ENCODE measurements around the gene PRKN.

PRKN gene

DNA sequence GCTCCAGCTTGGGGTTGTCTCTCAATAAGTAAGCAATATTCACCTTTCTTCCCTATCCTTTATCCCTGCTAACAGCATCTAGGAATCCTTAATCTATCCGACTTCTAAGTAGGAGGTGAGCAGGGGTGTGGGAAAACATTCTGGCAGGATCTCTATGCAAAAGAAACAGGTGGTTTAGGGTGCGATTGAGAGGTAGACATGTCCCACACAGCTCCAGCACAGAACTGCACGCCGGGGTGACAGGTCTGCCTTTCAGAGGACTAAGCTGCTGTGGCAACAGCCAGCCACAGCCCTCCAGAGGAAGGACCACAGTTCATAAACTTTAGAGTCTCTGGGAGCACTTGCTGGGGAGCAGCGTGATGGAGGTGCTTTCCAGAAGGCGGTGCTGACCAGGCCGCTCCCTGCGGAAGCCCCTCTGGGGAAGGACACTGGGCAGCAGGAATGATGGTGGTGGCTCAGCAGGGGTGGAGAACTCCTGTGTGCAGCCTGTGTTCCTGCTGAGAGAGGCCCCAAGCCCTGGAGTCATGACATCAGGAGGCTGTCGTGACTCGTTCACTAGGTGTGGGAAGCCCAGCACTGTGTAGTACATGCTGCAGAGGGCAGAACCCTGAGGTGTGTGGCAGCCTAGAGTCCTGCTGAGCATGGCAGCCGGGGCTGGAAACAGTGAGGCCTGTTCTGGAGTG is 509.6 kb downstream of the PRKN start:
- no peaks in the 10 kb centered on the region for H3K27me3 ChIP-seq (ENCODE audit: control insufficient read depth, insufficient read depth, low read length)
- no peaks in the 10 kb centered on the region for H3K36me3 ChIP-seq (ENCODE audit: control insufficient read depth, insufficient read depth, low read length)
- no peak overlapping the region for H3K4me3 ChIP-seq (ENCODE audit: low read length)
- no peak overlapping the region for H3K27ac ChIP-seq (ENCODE audit: low read depth, low read length)
- H3K9ac ChIP-seq (ENCODE audit: low read length): no peak overlapping the region
- H3K4me1 ChIP-seq (ENCODE audit: control insufficient read depth, insufficient read depth, low read length): no peaks in the 10 kb centered on the region

DNA sequence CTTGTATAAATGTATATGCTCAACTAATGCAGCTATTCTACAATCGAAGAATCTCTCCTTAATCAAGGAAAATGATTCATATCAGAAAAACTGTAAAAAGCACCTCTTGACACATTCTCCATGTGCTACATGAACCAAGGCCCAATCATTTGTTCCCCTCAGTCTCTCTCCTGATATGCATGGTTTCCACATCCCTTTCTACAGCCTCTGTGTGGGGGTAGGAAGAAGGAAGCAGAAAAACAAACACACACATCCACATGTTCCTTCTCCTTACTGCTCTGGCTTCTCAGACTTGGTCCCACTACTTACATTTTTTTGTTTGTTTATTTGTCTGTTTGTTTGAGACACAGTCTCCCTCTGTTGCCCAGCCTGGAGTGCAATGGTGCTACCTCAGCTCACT is 510.5 kb downstream of the PRKN start:
- Histone ChIP-seq H3K36me3 (ENCODE audit: control insufficient read depth, insufficient read depth, low read length) (no peaks in the 10 kb centered on the region), H3K4me1 (ENCODE audit: control insufficient read depth, insufficient read depth, low read length) (no peaks in the 10 kb centered on the region), H3K9ac (ENCODE audit: low read length) (no peak overlapping the region), H3K27me3 (ENCODE audit: control insufficient read depth, insufficient read depth, low read length) (no peaks in the 10 kb centered on the region), H3K27ac (ENCODE audit: low read depth, low read length) (no peak overlapping the region), H3K4me3 (ENCODE audit: low read length) (no peak overlapping the region)

DNA sequence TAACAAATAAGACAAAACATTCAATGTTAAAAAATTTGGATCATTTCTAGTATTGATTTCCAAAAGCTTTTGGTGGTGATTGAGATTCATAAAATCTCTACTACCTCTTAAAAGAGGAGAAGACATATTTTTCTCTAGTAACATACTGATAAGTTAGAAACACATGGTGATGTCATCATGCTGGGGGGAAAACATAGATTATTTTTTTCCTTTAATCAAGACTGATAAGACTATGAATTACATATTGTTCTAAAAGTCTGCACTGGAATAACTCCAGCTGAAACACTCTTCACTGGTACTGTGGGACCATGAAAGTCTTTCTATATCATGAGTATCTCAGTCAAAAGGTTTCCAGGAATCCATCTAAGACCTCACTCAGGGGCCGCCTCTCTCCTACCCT is 515.8 kb downstream of the PRKN start:
- Histone ChIP-seq H3K27ac (ENCODE audit: low read depth, low read length) (no peak overlapping the region), H3K27me3 (ENCODE audit: control insufficient read depth, insufficient read depth, low read length) (no peaks in the 10 kb centered on the region), H3K36me3 (ENCODE audit: control insufficient read depth, insufficient read depth, low read length) (no peaks in the 10 kb centered on the region), H3K9ac (ENCODE audit: low read length) (no peak overlapping the region), H3K4me1 (ENCODE audit: control insufficient read depth, insufficient read depth, low read length) (no peaks in the 10 kb centered on the region), H3K4me3 (ENCODE audit: low read length) (no peak overlapping the region)

DNA sequence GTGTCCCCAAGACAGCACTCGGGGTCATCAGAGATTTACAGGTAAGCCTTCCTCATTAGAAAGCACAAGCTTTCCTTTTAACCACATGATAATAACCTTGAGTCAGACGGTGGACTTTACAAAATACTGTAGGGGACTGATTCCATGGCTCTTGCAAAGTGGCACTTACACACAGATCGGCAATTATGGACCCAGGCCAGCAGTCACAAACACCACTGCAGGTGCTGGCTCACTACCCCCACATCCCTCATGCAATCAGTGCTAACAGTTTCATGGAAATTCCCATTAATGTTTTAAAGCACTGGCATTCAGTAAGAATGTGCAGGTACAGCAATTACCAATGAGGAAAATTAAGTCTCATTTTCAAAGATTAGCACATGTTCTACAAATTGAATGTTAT is 516.5 kb downstream of the PRKN start:
- no peaks in the 10 kb centered on the region for H3K27me3 ChIP-seq (ENCODE audit: control insufficient read depth, insufficient read depth, low read length)
- no peak overlapping the region for H3K27ac ChIP-seq (ENCODE audit: low read depth, low read length)
- no peak overlapping the region for H3K4me3 ChIP-seq (ENCODE audit: low read length)
- no peak overlapping the region for H3K9ac ChIP-seq (ENCODE audit: low read length)
- H3K4me1 ChIP-seq (ENCODE audit: control insufficient read depth, insufficient read depth, low read length): no peaks in the 10 kb centered on the region
- no peaks in the 10 kb centered on the region for H3K36me3 ChIP-seq (ENCODE audit: control insufficient read depth, insufficient read depth, low read length)

DNA sequence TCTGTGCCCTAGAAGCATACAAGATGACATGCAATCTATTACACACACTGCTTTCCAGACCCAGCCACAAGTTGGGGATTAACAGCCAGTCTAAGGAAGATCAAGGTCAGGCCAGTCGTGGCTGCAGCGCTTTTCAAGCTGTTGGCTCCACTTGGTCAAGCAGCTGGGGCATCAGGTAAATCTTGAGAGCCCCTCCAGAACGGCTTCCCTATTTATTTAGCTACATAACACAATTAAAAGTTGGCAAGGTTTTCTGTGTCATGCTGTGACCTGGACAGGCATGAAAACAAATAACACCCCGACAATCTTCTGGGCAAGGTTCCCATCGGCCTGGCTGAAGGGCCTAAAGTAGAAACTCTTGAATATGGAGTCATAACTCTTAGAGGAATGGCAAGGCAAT is 524.3 kb downstream of the PRKN start:
- Histone ChIP-seq H3K27ac (ENCODE audit: low read depth, low read length) (no peak overlapping the region), H3K36me3 (ENCODE audit: control insufficient read depth, insufficient read depth, low read length) (no peaks in the 10 kb centered on the region), H3K9ac (ENCODE audit: low read length) (no peak overlapping the region), H3K4me3 (ENCODE audit: low read length) (no peak overlapping the region), H3K4me1 (ENCODE audit: control insufficient read depth, insufficient read depth, low read length) (peaks cover 4% of the 10 kb centered on the region), H3K27me3 (ENCODE audit: control insufficient read depth, insufficient read depth, low read length) (no peaks in the 10 kb centered on the region)

DNA sequence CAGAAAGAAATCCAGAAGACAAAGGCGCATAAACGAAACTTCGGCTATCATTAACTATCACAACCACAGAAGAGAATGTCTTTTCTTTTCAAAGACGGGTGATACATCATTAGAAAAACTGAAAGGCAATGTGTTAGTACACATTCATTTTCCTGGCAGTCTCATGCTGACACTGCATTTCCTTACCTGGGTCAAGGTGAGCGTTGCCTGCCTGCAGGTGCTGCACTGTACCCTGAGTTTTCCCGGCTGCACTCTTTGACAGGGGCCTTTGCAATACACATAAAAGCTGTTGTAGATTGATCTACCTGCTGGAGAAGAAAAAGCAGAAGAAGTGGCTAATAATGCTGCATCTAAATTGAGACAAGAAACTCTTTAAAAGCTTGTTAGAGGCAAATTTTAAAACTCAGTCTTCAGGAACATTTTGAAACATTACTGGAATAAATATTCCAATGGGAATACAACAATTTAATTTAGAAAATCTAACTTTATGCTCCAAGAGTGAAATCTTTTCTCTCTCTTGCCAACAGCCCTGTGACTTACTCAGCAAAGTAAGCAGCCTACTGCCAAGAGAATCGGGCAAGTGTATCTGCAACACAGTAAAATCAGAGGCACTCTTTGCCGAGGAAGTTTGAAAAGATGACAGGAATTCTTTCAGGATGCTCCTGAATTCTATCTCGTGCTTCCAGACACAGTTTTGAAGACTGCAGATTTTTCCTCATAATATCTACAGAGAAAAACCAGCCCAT is 526.4 kb downstream of the PRKN start:
- no peaks in the 10 kb centered on the region for H3K27me3 ChIP-seq (ENCODE audit: control insufficient read depth, insufficient read depth, low read length)
- H3K36me3 ChIP-seq (ENCODE audit: control insufficient read depth, insufficient read depth, low read length): no peaks in the 10 kb centered on the region
- no peak overlapping the region for H3K4me3 ChIP-seq (ENCODE audit: low read length)
- H3K4me1 ChIP-seq (ENCODE audit: control insufficient read depth, insufficient read depth, low read length): peaks cover 4% of the 10 kb centered on the region
- no peak overlapping the region for H3K9ac ChIP-seq (ENCODE audit: low read length)
- H3K27ac ChIP-seq (ENCODE audit: low read depth, low read length): no peak overlapping the region

DNA sequence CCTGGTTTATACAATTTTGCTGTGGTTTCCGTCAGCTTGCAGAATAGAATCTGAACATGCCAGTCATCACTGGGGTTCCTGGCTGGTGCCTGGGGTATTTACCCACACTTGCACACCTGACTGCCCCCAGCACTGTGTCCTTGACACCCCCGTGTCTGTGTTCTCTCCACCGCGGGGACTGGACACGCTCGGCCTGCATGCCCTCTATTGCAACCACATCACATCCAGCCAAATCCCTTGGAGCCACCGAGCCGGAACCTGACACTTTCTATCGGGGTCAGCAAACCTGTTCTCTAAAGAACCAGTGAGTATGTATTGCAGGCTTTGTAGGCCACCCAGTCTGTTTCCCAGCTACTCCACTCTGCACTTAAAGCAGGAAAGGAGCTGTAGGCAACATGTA is 527.5 kb downstream of the PRKN start:
- Histone ChIP-seq H3K9ac (ENCODE audit: low read length) (no peak overlapping the region), H3K4me3 (ENCODE audit: low read length) (no peak overlapping the region), H3K27ac (ENCODE audit: low read depth, low read length) (no peak overlapping the region), H3K4me1 (ENCODE audit: control insufficient read depth, insufficient read depth, low read length) (peaks cover 4% of the 10 kb centered on the region), H3K27me3 (ENCODE audit: control insufficient read depth, insufficient read depth, low read length) (no peaks in the 10 kb centered on the region), H3K36me3 (ENCODE audit: control insufficient read depth, insufficient read depth, low read length) (no peaks in the 10 kb centered on the region)

DNA sequence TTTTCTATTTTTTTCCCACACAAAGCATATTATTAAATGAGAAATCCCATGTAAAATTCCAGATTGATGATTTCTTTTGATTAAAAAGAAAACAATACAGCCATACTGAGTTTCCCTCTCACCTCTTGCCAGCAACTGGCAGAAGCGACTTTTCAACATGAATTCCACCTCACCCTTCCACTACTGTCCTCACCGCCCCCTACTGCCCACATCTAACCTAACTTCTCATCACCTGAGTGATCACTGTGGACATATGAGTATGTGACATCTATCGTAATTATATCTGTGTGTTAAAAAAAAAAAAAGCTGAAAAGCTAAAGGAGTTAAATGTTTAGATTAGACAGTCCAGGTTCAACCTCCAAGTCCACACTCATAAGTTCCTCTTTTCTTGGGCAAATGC is 528.6 kb downstream of the PRKN start:
- Histone ChIP-seq H3K4me1 (ENCODE audit: control insufficient read depth, insufficient read depth, low read length) (peaks cover 4% of the 10 kb centered on the region), H3K9ac (ENCODE audit: low read length) (no peak overlapping the region), H3K27ac (ENCODE audit: low read depth, low read length) (no peak overlapping the region), H3K27me3 (ENCODE audit: control insufficient read depth, insufficient read depth, low read length) (no peaks in the 10 kb centered on the region), H3K36me3 (ENCODE audit: control insufficient read depth, insufficient read depth, low read length) (no peaks in the 10 kb centered on the region), H3K4me3 (ENCODE audit: low read length) (no peak overlapping the region)

DNA sequence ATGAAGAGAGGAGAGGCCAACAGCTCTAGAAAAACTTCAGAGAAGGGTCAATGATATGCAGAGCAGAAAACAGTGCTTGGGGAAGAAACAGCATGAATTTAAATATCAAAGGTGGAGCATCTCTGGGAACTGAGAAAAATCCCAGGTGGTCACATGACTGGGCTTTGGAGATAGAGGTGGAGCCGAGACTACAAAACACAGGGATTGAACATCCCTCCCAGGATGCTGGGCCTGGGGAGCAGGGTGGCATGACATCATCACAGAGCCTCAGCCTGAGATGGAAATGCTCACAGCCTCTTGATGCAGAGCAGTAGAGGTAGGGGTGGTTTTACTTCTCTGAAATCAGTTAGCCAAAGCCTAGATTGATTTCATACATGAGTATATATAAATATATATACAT is 529.5 kb downstream of the PRKN start:
- Histone ChIP-seq H3K27ac (ENCODE audit: low read depth, low read length) (no peak overlapping the region), H3K4me3 (ENCODE audit: low read length) (no peak overlapping the region), H3K27me3 (ENCODE audit: control insufficient read depth, insufficient read depth, low read length) (no peaks in the 10 kb centered on the region), H3K4me1 (ENCODE audit: control insufficient read depth, insufficient read depth, low read length) (peaks cover 4% of the 10 kb centered on the region), H3K36me3 (ENCODE audit: control insufficient read depth, insufficient read depth, low read length) (no peaks in the 10 kb centered on the region), H3K9ac (ENCODE audit: low read length) (no peak overlapping the region)

DNA sequence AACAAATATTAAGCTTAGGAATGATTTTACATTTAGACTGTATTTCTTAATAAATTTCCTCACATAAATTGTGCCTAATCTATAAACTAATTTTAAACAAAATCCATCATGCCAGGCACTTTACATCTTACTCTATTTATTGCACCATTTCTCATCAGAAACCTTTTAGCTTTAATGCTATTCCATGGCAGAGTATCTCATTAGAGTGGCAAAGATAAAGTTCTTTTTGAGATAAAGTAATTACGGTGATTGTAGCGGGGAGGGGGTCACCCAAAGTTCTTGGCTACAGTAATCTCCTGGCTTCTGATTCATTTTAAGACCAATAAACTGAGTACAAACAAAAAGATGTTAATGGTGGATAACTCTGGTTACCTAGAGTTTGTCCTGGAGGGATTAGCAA is 532.1 kb downstream of the PRKN start:
- Histone ChIP-seq H3K27me3 (ENCODE audit: control insufficient read depth, insufficient read depth, low read length) (no peaks in the 10 kb centered on the region), H3K36me3 (ENCODE audit: control insufficient read depth, insufficient read depth, low read length) (no peaks in the 10 kb centered on the region), H3K27ac (ENCODE audit: low read depth, low read length) (no peak overlapping the region), H3K4me3 (ENCODE audit: low read length) (no peak overlapping the region), H3K9ac (ENCODE audit: low read length) (no peak overlapping the region), H3K4me1 (ENCODE audit: control insufficient read depth, insufficient read depth, low read length) (no peaks in the 10 kb centered on the region)

DNA sequence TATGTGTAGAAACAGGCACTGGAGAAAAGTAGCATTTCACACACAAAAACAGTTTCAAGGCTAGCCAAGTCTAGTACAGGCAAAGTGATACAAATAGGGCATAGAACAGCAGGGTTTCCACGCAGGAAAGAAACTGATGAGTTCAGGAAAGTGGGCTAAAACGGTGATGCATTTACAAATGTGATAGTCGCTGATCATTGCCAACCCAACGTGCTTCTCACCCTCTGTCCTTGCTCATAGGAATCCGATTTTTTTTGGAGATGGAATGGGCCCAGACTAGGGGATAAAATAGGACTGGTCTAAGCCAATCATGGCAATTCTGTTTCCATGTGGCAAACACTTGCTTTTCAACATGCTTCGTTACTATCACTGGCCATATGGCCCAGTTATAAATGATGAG is 536.6 kb downstream of the PRKN start:
- Histone ChIP-seq H3K36me3 (ENCODE audit: control insufficient read depth, insufficient read depth, low read length) (no peaks in the 10 kb centered on the region), H3K27me3 (ENCODE audit: control insufficient read depth, insufficient read depth, low read length) (no peaks in the 10 kb centered on the region), H3K4me1 (ENCODE audit: control insufficient read depth, insufficient read depth, low read length) (no peaks in the 10 kb centered on the region), H3K9ac (ENCODE audit: low read length) (no peak overlapping the region), H3K4me3 (ENCODE audit: low read length) (no peak overlapping the region), H3K27ac (ENCODE audit: low read depth, low read length) (no peak overlapping the region)

DNA sequence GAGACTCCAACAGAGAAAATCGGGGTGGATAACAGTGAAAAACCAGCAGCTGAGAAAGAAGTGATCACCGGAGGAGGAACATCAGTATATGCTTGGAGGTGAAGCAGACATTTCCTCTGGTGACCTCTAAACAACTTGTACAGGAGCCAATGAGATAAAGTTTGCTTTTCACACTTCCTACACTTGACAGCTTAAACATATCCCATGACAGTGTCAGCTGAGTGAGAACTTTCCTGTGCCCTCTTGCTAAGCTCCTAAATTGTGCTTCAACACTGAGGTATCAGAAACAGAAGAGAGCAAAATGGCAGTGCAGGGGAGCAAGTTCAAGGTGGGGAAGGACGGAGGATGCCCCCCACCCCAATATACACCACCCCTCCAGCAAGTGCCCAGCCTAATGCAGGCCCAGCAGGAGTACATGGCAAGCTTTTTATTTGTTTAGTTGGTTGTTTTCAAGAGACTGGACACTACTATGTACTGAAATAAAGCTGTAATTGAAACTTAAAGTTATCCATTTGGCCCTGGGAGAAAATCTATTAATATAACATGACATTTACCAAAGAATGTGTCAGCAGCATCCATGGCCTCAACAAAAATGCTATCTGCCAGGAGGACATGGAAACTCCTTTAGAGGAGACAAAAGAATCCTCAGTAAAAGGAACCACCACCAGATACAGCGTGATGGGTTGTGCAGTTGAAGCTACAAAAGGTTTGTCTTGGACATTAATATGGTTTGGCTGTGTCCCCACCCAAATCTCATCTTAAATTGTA is 540.2 kb downstream of the PRKN start:
- Histone ChIP-seq H3K9ac (ENCODE audit: low read length) (no peak overlapping the region), H3K4me3 (ENCODE audit: low read length) (no peak overlapping the region), H3K27me3 (ENCODE audit: control insufficient read depth, insufficient read depth, low read length) (no peaks in the 10 kb centered on the region), H3K4me1 (ENCODE audit: control insufficient read depth, insufficient read depth, low read length) (no peaks in the 10 kb centered on the region), H3K36me3 (ENCODE audit: control insufficient read depth, insufficient read depth, low read length) (no peaks in the 10 kb centered on the region), H3K27ac (ENCODE audit: low read depth, low read length) (no peak overlapping the region)
